Body of pancreas (tissue), 4 donors: Measurements from ENCODE around the gene ABHD17A. TPM values are rescaled to one million over a fixed set of nuclear protein-coding genes. Genes with fewer than 3 reads are reported as not detected.
A peak's percentile ranks its signal among the peaks of the same experiment; 100 is the strongest.
"Not testable (repeated sequence)": the region's sequence is repeated elsewhere in the genome, so short reads cannot be mapped to it uniquely, and the experiment has no call there.

Experiments used
- ATAC-seq: fragments of 150-250 bp; one replicate; pipeline ENCODE4 v1.9.1; 2016
- DNase-seq, 4 donors: peaks; one replicate each; pipeline ENCODE4 v3.0.0-alpha.2; 2019
- H3K27ac ChIP-seq, 4 donors: fragments of 200-600 bp; sonication (generic); 1 replicate in 3 of 4; 2 replicates in 1 of 4; pipeline versions ENCODE4 v1.5.1 to v1.6.1; 2016 to 2019; ENCODE audit warnings: mild to moderate bottlenecking in 1 of 4, mixed read lengths in 1 of 4, moderate library complexity in 1 of 4
- H3K27me3 ChIP-seq, 2 donors: fragments of 200-600 bp; sonication (generic); one replicate each; pipeline ENCODE4 v1.6.0; 2016; ENCODE audit warnings: mild to moderate bottlenecking in 1 of 2
- H3K36me3 ChIP-seq, 2 donors: fragments of 200-600 bp; sonication (generic); replicated peaks in 1 of 2; 2 replicates each; pipeline ENCODE4 v1.5.1; 2016; ENCODE audit warnings: low read depth in 2 of 2; ENCODE audit not compliant: insufficient read depth in 1 of 2
- H3K4me1 ChIP-seq: fragments of 200-600 bp; sonication (generic); one replicate; pipeline ENCODE4 v1.6.0; 2016
- H3K4me3 ChIP-seq, 2 donors: fragments of 200-600 bp; sonication (generic); 1 replicate in 1 of 2; 2 replicates in 1 of 2; pipeline ENCODE4 v1.5.1; 2016 to 2019
- H3K9me3 ChIP-seq, 3 donors: fragments of 200-600 bp; sonication (generic); 1 replicate in 2 of 3; 2 replicates in 1 of 3; pipeline ENCODE4 v1.5.1; 2016
- POLR2A ChIP-seq, 3 donors: fragments of 450-650 bp; IDR thresholded peaks; one replicate each; pipeline ENCODE4 v1.6.1; 2016; ENCODE audit warnings: antibody characterized with exemption in 3 of 3, mild to moderate bottlenecking in 2 of 3
- WGBS, 2 donors: methylation state at CpG; one replicate each; pipeline ENCODE4 v1.1.5; 2017; 5-methylcytosine and 5-hydroxymethylcytosine counted together
- intact Hi-C: fragments of 100-400 bp; cut with DNase I; formaldehyde crosslinking; loops from one replicate; pipeline ENCODE4 v1.15.1; 2023
- total RNA-seq, 2 donors: library from RNA; depleted of rRNA; stranded (reverse); fragments of >200 nt; gene quantifications; one replicate each; pipeline ENCODE4 v1.1.0, GENCODE V29; 2016
- TF ChIP-seq, protein P1 (sequence below), 7 experiments: fragments of 450-650 bp in 4 of 7; fragments of 200-600 bp in 3 of 7; sonication (generic) in 3 of 7; IDR thresholded peaks; one replicate each; pipeline ENCODE4 v1.5.1; 2016 to 2019; ENCODE audit warnings: antibody characterized with exemption in 7 of 7

ABHD17A gene
- total RNA-seq, 2 donors from 2014 or later: 56.8 to 100 TPM

DNA sequence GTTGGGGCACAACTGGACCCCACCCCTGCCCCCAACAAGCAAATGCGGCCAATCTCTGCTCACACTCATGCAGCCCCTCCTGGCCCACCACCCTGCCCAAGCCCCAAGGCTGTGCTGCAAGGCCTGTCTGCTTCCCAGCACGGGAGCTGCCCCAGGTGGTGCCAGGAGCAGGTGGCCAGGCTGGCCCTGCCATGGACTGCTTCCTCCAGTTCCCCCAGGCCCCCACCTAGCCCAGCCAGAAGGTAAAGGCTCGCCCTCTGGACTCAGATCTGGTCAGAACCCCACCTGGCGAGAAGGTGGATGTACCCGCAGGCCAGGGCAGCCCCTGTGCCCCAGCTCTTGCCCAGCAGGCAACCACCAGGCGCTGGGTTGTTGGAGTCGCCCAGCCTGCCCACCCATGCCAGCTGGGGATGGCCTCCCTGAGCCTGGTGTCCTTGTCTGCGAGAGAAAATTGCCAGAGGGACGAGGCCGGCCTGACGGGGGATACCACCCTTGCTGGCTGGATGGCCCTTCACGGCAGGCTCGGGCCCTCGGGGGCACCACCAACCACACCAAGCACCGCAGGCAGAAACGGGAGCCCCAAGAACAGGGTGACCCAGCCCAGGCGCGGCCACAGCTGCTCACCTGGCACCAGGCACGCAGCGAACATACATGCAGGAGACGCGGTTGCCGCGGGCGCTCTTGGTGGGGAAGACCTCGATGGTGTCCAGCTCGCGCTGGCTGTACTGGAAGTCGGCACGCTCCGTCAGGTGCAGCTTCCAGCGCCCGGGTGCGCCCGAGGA lies 4.5 kb downstream of the ABHD17A start:
- H3K27ac ChIP-seq: no peak overlapping the region
- H3K27me3 ChIP-seq: no peaks in the 10 kb centered on the region
- no peaks in the 10 kb centered on the region for H3K36me3 ChIP-seq
- H3K4me1 ChIP-seq: peaks cover 47% of the 10 kb centered on the region
- ATAC-seq (no peak), DNase-seq (no peak)
- WGBS, 2 donors: 80 to 81% methylated on average over 7 to 11 of the region's 35 CpGs
- no peaks in the 10 kb centered on the region for H3K9me3 ChIP-seq
- H3K4me3 ChIP-seq: no peak overlapping the region
- intact Hi-C loops: no loop called here
- no peak for TF ChIP-seq POLR2A (IDR thresholded peaks at IDR 0.05)
- TF ChIP-seq, protein P1, sequence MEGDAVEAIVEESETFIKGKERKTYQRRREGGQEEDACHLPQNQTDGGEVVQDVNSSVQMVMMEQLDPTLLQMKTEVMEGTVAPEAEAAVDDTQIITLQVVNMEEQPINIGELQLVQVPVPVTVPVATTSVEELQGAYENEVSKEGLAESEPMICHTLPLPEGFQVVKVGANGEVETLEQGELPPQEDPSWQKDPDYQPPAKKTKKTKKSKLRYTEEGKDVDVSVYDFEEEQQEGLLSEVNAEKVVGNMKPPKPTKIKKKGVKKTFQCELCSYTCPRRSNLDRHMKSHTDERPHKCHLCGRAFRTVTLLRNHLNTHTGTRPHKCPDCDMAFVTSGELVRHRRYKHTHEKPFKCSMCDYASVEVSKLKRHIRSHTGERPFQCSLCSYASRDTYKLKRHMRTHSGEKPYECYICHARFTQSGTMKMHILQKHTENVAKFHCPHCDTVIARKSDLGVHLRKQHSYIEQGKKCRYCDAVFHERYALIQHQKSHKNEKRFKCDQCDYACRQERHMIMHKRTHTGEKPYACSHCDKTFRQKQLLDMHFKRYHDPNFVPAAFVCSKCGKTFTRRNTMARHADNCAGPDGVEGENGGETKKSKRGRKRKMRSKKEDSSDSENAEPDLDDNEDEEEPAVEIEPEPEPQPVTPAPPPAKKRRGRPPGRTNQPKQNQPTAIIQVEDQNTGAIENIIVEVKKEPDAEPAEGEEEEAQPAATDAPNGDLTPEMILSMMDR (IDR thresholded peaks at IDR 0.05): no peak

DNA sequence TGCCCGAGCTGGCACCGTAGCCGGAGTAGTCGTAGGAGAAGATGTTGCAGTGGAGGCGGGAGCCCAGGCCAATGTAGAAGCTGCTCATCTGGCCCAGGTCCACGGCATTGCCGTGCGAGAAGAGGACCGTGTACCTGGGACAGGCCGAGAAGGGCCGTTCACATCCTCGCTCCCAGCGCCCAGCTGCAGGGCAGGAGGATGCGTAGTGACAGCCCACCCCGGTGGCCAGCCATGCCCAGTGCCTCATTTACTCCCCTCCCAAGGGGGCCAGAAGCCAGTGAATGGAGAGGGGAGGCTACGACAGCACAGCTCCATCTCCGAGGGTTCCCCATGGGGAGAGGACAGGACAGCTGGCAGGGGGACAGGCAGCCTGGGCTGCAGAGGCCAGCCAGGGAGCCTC lies 5.3 kb downstream of the ABHD17A start:
- H3K27me3 ChIP-seq, H3K9me3 ChIP-seq, H3K36me3 ChIP-seq, DNase-seq, H3K4me3 ChIP-seq, H3K27ac ChIP-seq, ATAC-seq, intact Hi-C loops: not testable (repeated sequence)
- 84% methylated on average over 17 of the region's 17 CpGs; no CpG with 5 or more reads in 1 of the 2 donors for WGBS, 2 donors
- peaks cover 46% of the 10 kb centered on the region for H3K4me1 ChIP-seq

DNA sequence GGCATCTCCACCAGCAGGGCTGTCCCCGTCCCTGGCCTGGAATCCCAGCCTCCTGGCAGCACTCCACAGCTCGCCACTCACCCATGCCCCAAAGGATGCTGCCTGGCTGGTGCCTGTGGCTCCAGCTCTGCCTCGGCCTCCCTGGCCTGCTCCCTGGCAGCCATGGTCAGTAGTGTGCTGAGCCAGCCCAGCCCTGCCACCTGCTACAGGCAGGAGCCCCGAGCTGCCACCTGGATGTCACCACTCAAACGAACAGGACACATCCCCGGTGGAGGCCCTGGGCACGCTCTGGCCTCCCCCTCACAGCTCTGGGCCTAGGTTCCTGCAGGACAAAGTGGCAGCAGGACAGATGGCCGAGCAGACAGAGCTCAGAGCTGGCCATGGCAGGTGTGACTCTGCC lies 6.7 kb downstream of the ABHD17A start:
- H3K4me3 ChIP-seq, H3K27me3 ChIP-seq, intact Hi-C loops, H3K9me3 ChIP-seq, DNase-seq, H3K27ac ChIP-seq, H3K36me3 ChIP-seq, ATAC-seq: not testable (repeated sequence)
- 76 to 83% methylated on average over 1 to 7 of the region's 8 CpGs for WGBS, 2 donors
- H3K4me1 ChIP-seq: peaks cover 48% of the 10 kb centered on the region

DNA sequence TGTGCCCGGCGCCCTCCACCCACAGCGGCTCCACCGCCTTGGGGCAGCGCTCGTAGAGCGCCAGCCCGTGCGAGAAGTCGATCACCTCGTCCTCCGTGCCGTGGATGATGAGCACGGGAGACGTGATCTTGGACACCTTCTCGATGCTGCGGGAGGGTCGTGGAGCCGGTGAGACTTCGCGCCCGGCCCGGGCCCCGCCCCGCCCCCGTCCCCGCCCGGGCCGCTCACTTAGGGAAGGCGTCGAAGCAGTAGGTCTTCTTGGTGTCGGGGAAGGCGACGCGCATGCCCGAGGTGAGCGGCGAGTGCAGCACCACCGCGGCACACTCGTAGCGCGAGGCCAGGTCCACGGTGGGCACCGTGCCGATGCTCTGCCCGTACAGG lies 8.0 kb downstream of the ABHD17A start:
- H3K4me1 ChIP-seq: peaks cover 48% of the 10 kb centered on the region
- 78% methylated on average over 30 of the region's 47 CpGs; no CpG with 5 or more reads in 1 of the 2 donors for WGBS, 2 donors
- H3K27me3 ChIP-seq, H3K36me3 ChIP-seq, intact Hi-C loops, H3K9me3 ChIP-seq, H3K27ac ChIP-seq, ATAC-seq, DNase-seq, H3K4me3 ChIP-seq: not testable (repeated sequence)

DNA sequence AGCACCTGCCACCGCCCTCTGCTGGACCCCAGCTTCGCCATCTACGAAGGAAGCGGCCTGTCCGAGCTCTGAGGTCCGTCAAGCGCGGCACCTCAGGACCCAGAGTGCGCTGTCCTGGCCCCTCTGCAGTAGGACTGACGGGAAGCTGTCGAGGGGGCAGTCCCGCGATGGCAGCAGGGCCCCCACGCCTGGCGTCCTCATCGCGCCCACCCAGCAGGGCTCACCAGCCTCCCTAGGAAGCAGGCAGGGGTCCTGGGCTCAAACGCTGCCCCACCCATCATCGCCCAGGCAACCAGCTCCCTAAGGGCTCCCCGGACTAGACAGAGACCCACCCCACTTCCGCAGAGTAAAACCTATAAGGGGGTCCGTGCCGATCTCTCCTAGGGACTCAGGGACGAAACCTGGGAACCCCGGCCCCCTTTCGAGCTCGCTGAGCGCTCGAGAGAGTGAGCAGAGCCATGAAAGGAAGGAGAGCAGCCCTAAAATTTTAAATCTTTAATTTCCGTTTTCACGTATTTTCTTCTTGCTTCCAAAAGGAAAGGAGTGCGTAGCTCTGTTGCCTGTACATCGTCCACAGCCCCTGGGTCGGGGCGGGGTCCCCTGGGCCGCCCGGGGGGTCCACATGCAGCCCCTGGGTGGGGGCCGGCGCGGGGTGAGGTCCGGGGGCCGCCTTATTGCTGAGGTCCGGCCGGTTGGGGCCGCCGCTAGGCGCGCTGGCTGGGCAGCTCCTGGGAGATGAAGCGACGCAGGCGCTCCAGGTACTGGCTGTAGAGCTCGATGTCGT lies 8.6 kb downstream of the ABHD17A start:
- H3K27me3 ChIP-seq, ATAC-seq, DNase-seq, H3K9me3 ChIP-seq, intact Hi-C loops, H3K36me3 ChIP-seq: not testable (repeated sequence)
- Histone ChIP-seq H3K27ac (peak overlapping the region; percentile 71 to 97 (median 88)), H3K4me1 (peaks cover 50% of the 10 kb centered on the region), H3K4me3 (peak overlapping the region in 1 of 2 donors; percentile 69)
- 43 to 73% methylated on average over 21 to 36 of the region's 53 CpGs for WGBS, 2 donors

DNA sequence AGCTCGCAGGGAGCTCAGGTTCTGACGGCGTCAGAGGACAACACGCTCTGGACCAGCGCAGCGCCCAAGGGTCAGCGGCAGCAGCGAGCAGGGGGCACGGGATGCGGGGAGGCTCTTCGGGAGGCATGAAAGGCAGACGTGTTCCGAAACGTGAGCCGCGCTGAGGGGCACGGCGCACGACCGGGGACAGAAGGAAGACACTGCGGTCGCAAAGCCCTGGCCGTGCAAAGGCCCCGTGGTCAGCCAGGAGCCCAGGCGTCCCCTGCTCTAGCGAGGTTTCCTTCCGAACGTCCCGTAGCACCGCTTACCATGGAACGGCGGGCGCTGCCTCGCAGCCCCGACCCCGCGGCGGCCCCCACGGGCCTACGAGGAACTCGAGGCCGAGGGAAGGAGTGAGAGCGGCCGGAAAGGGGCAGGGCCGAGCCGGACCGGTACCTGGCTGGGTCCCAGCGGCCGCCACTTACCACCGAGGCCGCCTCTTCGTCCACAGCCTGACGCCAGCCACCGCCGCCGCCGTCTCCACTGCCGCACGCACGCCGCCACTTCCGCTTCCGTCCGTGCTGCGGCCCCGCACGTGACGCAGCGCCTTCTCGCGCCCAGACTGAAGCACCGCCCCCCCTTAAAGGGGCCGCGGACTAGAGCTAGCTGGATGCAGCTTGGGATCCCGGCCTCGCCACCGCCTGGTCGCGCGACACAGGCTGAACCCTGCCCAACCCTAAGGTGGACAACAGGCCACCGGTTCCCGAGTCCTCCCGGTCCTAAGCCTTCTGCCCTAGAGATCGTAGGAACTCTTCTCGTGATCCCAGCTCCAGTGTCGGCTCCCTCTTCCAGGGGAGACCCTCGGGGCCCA lies 9.4 kb downstream of the ABHD17A start:
- 1% methylated on average over 19 to 83 of the region's 87 CpGs for WGBS, 2 donors
- ATAC-seq: peak; percentile 93

DNA sequence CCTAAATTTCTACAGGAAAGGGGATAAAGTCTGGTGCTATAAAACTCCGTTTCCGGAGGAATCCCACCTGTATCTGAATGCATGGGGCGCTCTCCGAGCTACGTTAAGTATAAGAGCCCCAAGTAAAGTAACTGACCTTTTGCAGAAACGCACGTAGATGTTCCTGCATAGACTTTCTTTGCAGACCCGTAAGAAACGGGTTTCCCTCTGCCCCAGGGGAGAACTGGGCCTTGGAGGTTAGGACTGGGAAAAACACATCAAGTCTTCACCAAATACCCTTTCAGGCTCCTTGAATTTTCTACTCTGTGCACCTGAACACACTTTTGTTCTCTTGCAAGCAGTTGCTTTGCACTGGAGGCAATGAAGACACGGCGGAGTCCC lies 10.0 kb downstream of the ABHD17A start:
- H3K27me3 ChIP-seq, intact Hi-C loops, H3K36me3 ChIP-seq, DNase-seq, H3K9me3 ChIP-seq: not testable (repeated sequence)
- Histone ChIP-seq H3K27ac (peak overlapping the region; percentile 71 to 97 (median 88)), H3K4me1 (peaks cover 55% of the 10 kb centered on the region), H3K4me3 (peak overlapping the region; percentile 69 to 79)
- 3 to 5% methylated on average over 9 to 11 of the region's 11 CpGs for WGBS, 2 donors
- peak; percentile 1 for ATAC-seq

More for the DNA sequence above, 9.4 kb downstream of the ABHD17A start:
- no peaks in the 10 kb centered on the region for H3K9me3 ChIP-seq
- H3K4me1 ChIP-seq: peaks cover 56% of the 10 kb centered on the region
- H3K4me3 ChIP-seq: peak overlapping the region; percentile 69 to 79
- peak overlapping the region; percentile 71 to 97 (median 88) for H3K27ac ChIP-seq
- intact Hi-C loops: no loop called here
- H3K27me3 ChIP-seq: no peaks in the 10 kb centered on the region
- H3K36me3 ChIP-seq: no peaks in the 10 kb centered on the region
- peak; percentile 91 to 95 (median 92) for DNase-seq
- TF ChIP-seq, protein P1 (IDR thresholded peaks at IDR 0.05): peak in 1 of 7 experiments; percentile 18
- peak; percentile 78 to 92 (median 87) for TF ChIP-seq POLR2A (IDR thresholded peaks at IDR 0.05)
